Neural cell (in vitro differentiated cells): ENCODE results near the gene AP1M1. TPM values are rescaled to one million over a fixed set of nuclear protein-coding genes. Genes with fewer than 3 reads are reported as not detected.

Source experiments
- H2AFZ ChIP-seq: fragments of 200-600, 300-800 bp; sonication (generic), shearing (Covaris generic); 2 replicates; pipeline ENCODE4 v1.6.0; 2014; ENCODE audit warnings: low read depth, mild to moderate bottlenecking, antibody characterized with exemption, low read length, moderate library complexity
- H3F3A ChIP-seq: fragments of 200-600 bp; shearing (Covaris generic); 2 replicates; pipeline ENCODE4 v1.6.1; 2016; ENCODE audit warnings: mild to moderate bottlenecking, moderate library complexity, mixed read lengths, antibody characterized with exemption, low read length; ENCODE audit not compliant: insufficient read depth, poor library complexity, severe bottlenecking
- H3K27ac ChIP-seq: fragments of 200-600, 300-800 bp; sonication (generic), shearing (Covaris generic); 2 replicates; pipeline ENCODE4 v1.5.1; 2014; ENCODE audit warnings: mild to moderate bottlenecking, low read length, moderate library complexity
- H3K27me3 ChIP-seq: fragments of 300-800, 200-600 bp; sonication (generic), shearing (Covaris generic); 2 replicates; pipeline ENCODE4 v1.6.0; 2014; ENCODE audit warnings: mild to moderate bottlenecking, low read depth, low read length, moderate library complexity; ENCODE audit not compliant: insufficient read depth
- H3K36me3 ChIP-seq: fragments of 300-800, 200-600 bp; sonication (generic), shearing (Covaris generic); 2 replicates; pipeline ENCODE4 v1.5.1; 2014; ENCODE audit warnings: mild to moderate bottlenecking, antibody characterized with exemption, low read length, moderate library complexity; ENCODE audit not compliant: insufficient read depth
- H3K4me2 ChIP-seq: fragments of 300-800, 200-600 bp; sonication (generic), shearing (Covaris generic); 2 replicates; pipeline ENCODE4 v1.6.0; 2014; ENCODE audit warnings: mild to moderate bottlenecking, low read length
- H3K4me3 ChIP-seq: fragments of 300-800, 200-600 bp; sonication (generic), shearing (Covaris generic); 2 replicates; pipeline ENCODE4 v1.5.1; 2014; ENCODE audit warnings: mild to moderate bottlenecking, low read length, moderate library complexity
- H3K79me2 ChIP-seq: fragments of 200-600 bp; shearing (Covaris generic); replicated peaks from 2 replicates; pipeline ENCODE4 v1.6.0; 2014; ENCODE audit warnings: mild to moderate bottlenecking, low read length, moderate library complexity; ENCODE audit not compliant: insufficient read depth
- H3K9ac ChIP-seq: fragments of 300-800, 200-600 bp; sonication (generic), shearing (Covaris generic); 2 replicates; pipeline ENCODE4 v1.6.1; 2016; ENCODE audit warnings: mild to moderate bottlenecking, low read length, mixed read lengths
- H3K9me2 ChIP-seq: fragments of 200-600 bp; shearing (Covaris generic); 2 replicates; pipeline ENCODE4 v1.6.1; 2016; ENCODE audit warnings: mild to moderate bottlenecking, low read length, mixed read lengths; ENCODE audit not compliant: insufficient read depth
- H3K9me3 ChIP-seq: fragments of 200-600, 300-800 bp; sonication (generic), shearing (Covaris generic); 2 replicates; pipeline ENCODE4 v1.6.1; 2016; ENCODE audit warnings: mild to moderate bottlenecking, mixed run types, low read length, moderate library complexity, mixed read lengths
- H4K20me1 ChIP-seq: fragments of 200-600 bp; shearing (Covaris generic); 2 replicates; pipeline ENCODE4 v1.6.1; 2016; ENCODE audit warnings: mild to moderate bottlenecking, mixed run types; ENCODE audit not compliant: insufficient read depth
- CTCF ChIP-seq: fragments of 450-650 bp; IDR thresholded peaks from 2 replicates; pipeline ENCODE4 v1.5.1; 2014; ENCODE audit warnings: antibody characterized with exemption, mild to moderate bottlenecking, moderate library complexity; ENCODE audit not compliant: poor library complexity, severe bottlenecking
- POLR2AphosphoS5 ChIP-seq: IDR thresholded peaks from 2 replicates; pipeline ENCODE4 v1.6.1; 2012
- SMC3 ChIP-seq: fragments of 450-650 bp; conservative IDR thresholded peaks from 2 replicates; pipeline ENCODE4 v1.6.1; 2014; ENCODE audit warnings: antibody characterized with exemption, mild to moderate bottlenecking, moderate library complexity; ENCODE audit not compliant: poor library complexity
- TAF1 ChIP-seq: IDR thresholded peaks from 2 replicates; pipeline ENCODE4 v1.6.1; 2012; ENCODE audit warnings: low read depth
- polyA plus RNA-seq: library from polyadenylated mRNA; depleted of rRNA; stranded (reverse); fragments of >200 nt; gene quantifications from 2 replicates; pipeline ENCODE4 v1.2.3, GENCODE V29; 2014
- small RNA-seq, 3 experiments: library from RNA; depleted of rRNA; stranded (forward); fragments of <200 nt; gene quantifications; one replicate each; pipeline ENCODE3, GENCODE V24; 2012

AP1M1 gene
- polyA plus RNA-seq, 1 donor from 2014 or later: 81.4 TPM

GRCh38 chr19:16293118-16294091 is 95.7 kb downstream of the AP1M1 start:
- Histone ChIP-seq H3K27me3 (no peaks in the 10 kb centered on the region), H3K9me2 (no peaks in the 10 kb centered on the region), H4K20me1 (no peaks in the 10 kb centered on the region), H3K79me2 (no peaks in the 10 kb centered on the region), H3K9ac (no peak overlapping the region), H3K27ac (no peak overlapping the region), H3K4me2 (no peak overlapping the region), H3K4me3 (no peak overlapping the region), H2AFZ (no peak overlapping the region), H3K36me3 (no peaks in the 10 kb centered on the region), H3F3A (no peaks in the 10 kb centered on the region), H3K9me3 (no peaks in the 10 kb centered on the region)
- TF ChIP-seq POLR2AphosphoS5 (no peak), TAF1 (no peak), CTCF (no peak)

- H3K4me3 ChIP-seq: no peak overlapping the region
- no peak overlapping the region for H3K4me2 ChIP-seq
- no peaks in the 10 kb centered on the region for H3F3A ChIP-seq
- no peak overlapping the region for H3K9ac ChIP-seq
- H3K9me3 ChIP-seq: no peaks in the 10 kb centered on the region
- TF ChIP-seq SMC3 (no peak), CTCF (no peak)
- no peak overlapping the region for H3K27ac ChIP-seq
- no peaks in the 10 kb centered on the region for H3K79me2 ChIP-seq
- no peaks in the 10 kb centered on the region for H3K27me3 ChIP-seq
- H3K36me3 ChIP-seq: no peaks in the 10 kb centered on the region
- H4K20me1 ChIP-seq: no peaks in the 10 kb centered on the region
- no peaks in the 10 kb centered on the region for H3K9me2 ChIP-seq
- H2AFZ ChIP-seq: no peak overlapping the region
Observed at GRCh38 chr19:16295057-16295456, 97.3 kb downstream of the AP1M1 start.

Small RNA genes lying within 50 kb of the gene (small RNA-seq; reads per million reads assigned to genes)
- 0 reads per million in 3 experiments for gene RF00017

Other genes starting within 250 kb of the AP1M1 start
- gene OR10H4, start 248.9 kb upstream of the AP1M1 start, polyA plus RNA-seq: not detected in 2 replicates
- gene TPM4, start 121.4 kb upstream of the AP1M1 start, polyA plus RNA-seq: 119 and 129 TPM in 2 replicates
- 27.5 and 29.8 TPM in 2 replicates for gene RAB8A, start 86.0 kb upstream of the AP1M1 start, polyA plus RNA-seq
- not detected in 2 replicates for gene HSH2D, start 54.2 kb upstream of the AP1M1 start, polyA plus RNA-seq
- not detected in 2 replicates for gene CIB3, start 24.4 kb upstream of the AP1M1 start, polyA plus RNA-seq
- 520 and 545 TPM in 2 replicates for gene FAM32A, start 12.5 kb upstream of the AP1M1 start, polyA plus RNA-seq
- 0.15 and 0.32 TPM in 2 replicates for gene KLF2, start 126.9 kb downstream of the AP1M1 start, polyA plus RNA-seq